Tibial artery (tissue), 4 donors: Measurements from ENCODE around the gene PANK3.
"Not testable (repeated sequence)": the region's sequence is repeated elsewhere in the genome, so short reads cannot be mapped to it uniquely, and the experiment has no call there.

Experiments used
- DNase-seq, 2 donors: peaks; one replicate each; pipeline ENCODE4 v3.0.0-alpha.2; 2019
- H3K27ac ChIP-seq, 2 donors: fragments of 200-600 bp; sonication (generic) in 1 of 2; 1 replicate in 1 of 2; 2 replicates in 1 of 2; pipeline ENCODE4 v1.5.1; 2018 to 2019; ENCODE audit warnings: mild to moderate bottlenecking in 1 of 2
- H3K27me3 ChIP-seq, 2 donors: fragments of 200-600 bp; sonication (generic) in 1 of 2; one replicate each; pipeline versions ENCODE4 v1.5.1 to v1.6.0; 2016 to 2019
- H3K36me3 ChIP-seq, 3 donors: fragments of 200-600 bp; sonication (generic) in 2 of 3; one replicate each; pipeline ENCODE4 v1.5.1; 2016 to 2019; ENCODE audit warnings: mild to moderate bottlenecking in 2 of 3
- H3K4me1 ChIP-seq, 4 donors: fragments of 200-600 bp; sonication (generic) in 2 of 4; 1 replicate in 3 of 4; 2 replicates in 1 of 4; pipeline ENCODE4 v1.5.1; 2016 to 2019
- H3K4me3 ChIP-seq, 2 donors: fragments of 200-600 bp; sonication (generic) in 1 of 2; 1 replicate in 1 of 2; 2 replicates in 1 of 2; pipeline ENCODE4 v1.5.1; 2018 to 2019; ENCODE audit warnings: mild to moderate bottlenecking in 2 of 2
- H3K9me3 ChIP-seq, 3 donors: fragments of 200-600 bp; sonication (generic) in 1 of 3; one replicate each; pipeline ENCODE4 v1.5.1; 2016 to 2019
- CTCF ChIP-seq, 2 experiments: fragments of 200-600 bp in 1 of 2; fragments of 450-650 bp in 1 of 2; IDR thresholded peaks; one replicate each; pipeline ENCODE4 v1.5.1; 2017 to 2019; ENCODE audit warnings: antibody characterized with exemption in 2 of 2, mild to moderate bottlenecking in 1 of 2, moderate library complexity in 1 of 2
- intact Hi-C: fragments of 100-400 bp; cut with DNase I; formaldehyde crosslinking; loops from one replicate; pipeline ENCODE4 v1.15.0; 2023; ENCODE audit warnings: low total_unique reads

The PANK3 gene

GRCh38 chr5:168601972-168602371, 22.8 kb upstream of the PANK3 start:
- no peak overlapping the region for H3K4me3 ChIP-seq
- no peak for DNase-seq
- H3K36me3 ChIP-seq: no peaks in the 10 kb centered on the region
- H3K27ac ChIP-seq: no peak overlapping the region
- no peaks in the 10 kb centered on the region for H3K4me1 ChIP-seq
- peaks cover 0 to 6% of the 10 kb centered on the region in 2 donors for H3K27me3 ChIP-seq
- intact Hi-C loops: no loop called here
- no peak for TF ChIP-seq CTCF (IDR thresholded peaks at IDR 0.05)
- no peaks in the 10 kb centered on the region for H3K9me3 ChIP-seq

GRCh38 chr5:168600409-168600808, 21.2 kb upstream of the PANK3 start:
- Histone ChIP-seq H3K4me1 (no peaks in the 10 kb centered on the region), H3K36me3 (no peaks in the 10 kb centered on the region), H3K4me3 (no peak overlapping the region), H3K27me3 (peaks cover 0 to 6% of the 10 kb centered on the region in 2 donors), H3K9me3 (no peaks in the 10 kb centered on the region), H3K27ac (no peak overlapping the region)
- DNase-seq: no peak
- intact Hi-C loops: no loop called here
- no peak for TF ChIP-seq CTCF (IDR thresholded peaks at IDR 0.05)

- no peaks in the 10 kb centered on the region for H3K36me3 ChIP-seq
- no peaks in the 10 kb centered on the region for H3K4me1 ChIP-seq
- DNase-seq: no peak
- H3K27me3 ChIP-seq: peaks cover 0 to 6% of the 10 kb centered on the region in 2 donors
- no peak overlapping the region for H3K4me3 ChIP-seq
- no peak for TF ChIP-seq CTCF (IDR thresholded peaks at IDR 0.05)
- no peak overlapping the region for H3K27ac ChIP-seq
- no peaks in the 10 kb centered on the region for H3K9me3 ChIP-seq
- intact Hi-C loops: no loop called here
Observed at GRCh38 chr5:168599826-168600225, 20.7 kb upstream of the PANK3 start.

GRCh38 chr5:168598639-168599038, 19.5 kb upstream of the PANK3 start:
- no peaks in the 10 kb centered on the region for H3K4me1 ChIP-seq
- no peak for TF ChIP-seq CTCF (IDR thresholded peaks at IDR 0.05)
- no peak for DNase-seq
- H3K27ac ChIP-seq: no peak overlapping the region
- H3K4me3 ChIP-seq: no peak overlapping the region
- H3K27me3 ChIP-seq: peaks cover 0 to 6% of the 10 kb centered on the region in 2 donors
- H3K36me3 ChIP-seq: no peaks in the 10 kb centered on the region
- no peaks in the 10 kb centered on the region for H3K9me3 ChIP-seq
- intact Hi-C loops: no loop called here

GRCh38 chr5:168596927-168597326, 17.8 kb upstream of the PANK3 start:
- Histone ChIP-seq H3K4me3 (no peak overlapping the region), H3K27ac (no peak overlapping the region), H3K9me3 (no peaks in the 10 kb centered on the region), H3K4me1 (no peaks in the 10 kb centered on the region), H3K36me3 (no peaks in the 10 kb centered on the region), H3K27me3 (peaks cover 0 to 6% of the 10 kb centered on the region in 2 donors)
- intact Hi-C loops: no loop called here
- DNase-seq: no peak
- no peak for TF ChIP-seq CTCF (IDR thresholded peaks at IDR 0.05)

- not testable (repeated sequence) for H3K4me3 ChIP-seq, H3K27ac ChIP-seq
Observed at GRCh38 chr5:168596122-168596521, 17.0 kb upstream of the PANK3 start.

More at GRCh38 chr5:168596122-168596521, 17.0 kb upstream of the PANK3 start:
- H3K4me1 ChIP-seq, H3K36me3 ChIP-seq, intact Hi-C loops, H3K27me3 ChIP-seq, H3K9me3 ChIP-seq, DNase-seq: not testable (repeated sequence)
